Tibial nerve (tissue), 4 donors: Measurements from ENCODE around the gene ATOSB. TPM values are rescaled to one million over a fixed set of nuclear protein-coding genes. Genes with fewer than 3 reads are reported as not detected.

Source experiments
- DNase-seq, 2 donors: peaks; one replicate each; pipeline ENCODE4 v3.0.0-alpha.2; 2019; ENCODE audit warnings: low spot score in 2 of 2
- H3K27ac ChIP-seq, 4 donors: fragments of 200-600 bp; sonication (generic) in 3 of 4; one replicate each; pipeline ENCODE4 v1.5.1; 2017 to 2019; ENCODE audit warnings: mild to moderate bottlenecking in 1 of 4
- H3K27me3 ChIP-seq, 2 donors: fragments of 200-600 bp; sonication (generic) in 1 of 2; one replicate each; pipeline versions ENCODE4 v1.5.1 to v1.6.0; 2017 to 2019
- H3K36me3 ChIP-seq, 3 donors: fragments of 200-600 bp; sonication (generic); one replicate each; pipeline ENCODE4 v1.5.1; 2018 to 2019
- H3K4me1 ChIP-seq, 4 donors: fragments of 200-600 bp; sonication (generic) in 3 of 4; one replicate each; pipeline ENCODE4 v1.5.1; 2017 to 2019
- H3K4me3 ChIP-seq, 4 donors: fragments of 200-600 bp; sonication (generic) in 3 of 4; one replicate each; pipeline ENCODE4 v1.5.1; 2017 to 2019; ENCODE audit warnings: mild to moderate bottlenecking in 1 of 4, moderate library complexity in 1 of 4
- H3K9me3 ChIP-seq, 4 donors: fragments of 200-600 bp; sonication (generic) in 3 of 4; one replicate each; pipeline ENCODE4 v1.5.1; 2017 to 2019
- EP300 ChIP-seq, 2 donors: sonication (generic); formaldehyde crosslinking; IDR thresholded peaks; one replicate each; pipeline ENCODE4 v1.6.1; 2017; ENCODE audit warnings: antibody characterized with exemption in 2 of 2, mild to moderate bottlenecking in 1 of 2
- POLR2A ChIP-seq, 2 donors: fragments of 450-650 bp; IDR thresholded peaks; one replicate each; pipeline ENCODE4 v1.6.1; 2017; ENCODE audit warnings: antibody characterized with exemption in 2 of 2, mild to moderate bottlenecking in 2 of 2, moderate library complexity in 2 of 2
- WGBS, 2 donors: methylation state at CpG; one replicate each; pipeline ENCODE4 v1.1.5; 2018; 5-methylcytosine and 5-hydroxymethylcytosine counted together
- total RNA-seq, 4 donors: library from RNA; depleted of rRNA; stranded (reverse); fragments of >200 nt; gene quantifications; one replicate each; pipeline ENCODE4 v1.1.0, GENCODE V29; 2016
- TF ChIP-seq, protein P1 (sequence below), 5 experiments: fragments of 200-600 bp in 3 of 5; fragments of 450-650 bp in 2 of 5; sonication (generic) in 3 of 5; IDR thresholded peaks; one replicate each; pipeline ENCODE4 v1.5.1; 2016 to 2019; ENCODE audit warnings: antibody characterized with exemption in 5 of 5, mild to moderate bottlenecking in 3 of 5, moderate library complexity in 2 of 5

ATOSB gene
- total RNA-seq, 4 donors from 2014 or later: 13.3 to 19.5 (median 14.7) TPM

DNA sequence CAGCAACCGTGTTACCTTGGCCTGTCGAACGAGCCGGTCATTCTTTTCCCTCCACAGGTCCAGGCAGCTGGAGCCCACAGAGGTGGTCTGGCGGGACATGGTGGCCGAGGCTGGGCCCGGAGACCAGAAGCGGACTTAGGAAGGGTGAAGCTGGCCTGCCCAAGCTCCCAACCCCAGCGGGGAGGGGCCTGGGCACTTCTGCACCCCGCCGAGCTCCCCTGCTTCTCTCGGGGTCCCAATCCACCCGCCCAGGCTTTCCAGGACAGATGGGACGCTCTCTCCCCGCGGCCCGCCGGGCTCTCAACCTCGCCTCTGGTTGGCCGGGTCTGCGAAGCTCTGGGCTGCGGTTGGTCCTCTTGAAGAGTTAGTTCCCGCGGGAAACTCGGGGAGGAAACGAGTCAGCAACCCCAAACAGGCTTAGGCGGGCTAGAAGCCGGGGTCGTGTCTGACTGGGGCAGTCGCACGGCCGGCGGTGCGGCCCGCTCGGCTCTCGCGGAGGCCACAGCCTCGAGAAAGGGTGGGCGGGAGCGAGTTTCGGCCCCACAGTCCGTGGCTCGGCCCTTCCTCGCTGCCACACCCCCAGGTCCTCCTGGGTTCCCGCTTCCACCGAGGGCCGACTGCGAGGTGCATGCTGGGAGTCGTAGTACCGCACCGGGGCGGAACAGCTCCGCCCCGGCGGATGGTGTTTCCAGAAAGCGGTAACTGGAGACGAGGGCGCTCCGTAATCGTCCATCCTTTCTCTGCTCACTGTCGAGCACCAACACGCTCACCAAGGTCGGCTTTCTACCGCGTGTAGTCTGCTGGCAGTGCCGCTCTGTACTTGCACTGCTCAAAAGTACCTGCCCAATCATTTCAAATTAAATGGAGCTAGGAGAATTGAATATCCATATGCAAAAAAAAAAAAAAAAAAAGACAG is 36.0 kb downstream of the ATOSB start, which contains the start of gene FANCG:
FANCG (minus strand) TSS at position 517 of the 916 bp plus-strand sequence; CDS start at position 99, 418 bp downstream.
- H3K9me3 ChIP-seq: no peaks in the 10 kb centered on the region
- H3K4me1 ChIP-seq: peaks cover 0 to 23% (median 11%) of the 10 kb centered on the region in 4 donors
- DNase-seq: peak; percentile 69 to 79
- no peaks in the 10 kb centered on the region for H3K27me3 ChIP-seq
- peak; percentile 37 to 84 for TF ChIP-seq EP300 (IDR thresholded peaks at IDR 0.05)
- peak in 1 of 2 donors; percentile 47 for TF ChIP-seq POLR2A (IDR thresholded peaks at IDR 0.05)
- TF ChIP-seq, protein P1, sequence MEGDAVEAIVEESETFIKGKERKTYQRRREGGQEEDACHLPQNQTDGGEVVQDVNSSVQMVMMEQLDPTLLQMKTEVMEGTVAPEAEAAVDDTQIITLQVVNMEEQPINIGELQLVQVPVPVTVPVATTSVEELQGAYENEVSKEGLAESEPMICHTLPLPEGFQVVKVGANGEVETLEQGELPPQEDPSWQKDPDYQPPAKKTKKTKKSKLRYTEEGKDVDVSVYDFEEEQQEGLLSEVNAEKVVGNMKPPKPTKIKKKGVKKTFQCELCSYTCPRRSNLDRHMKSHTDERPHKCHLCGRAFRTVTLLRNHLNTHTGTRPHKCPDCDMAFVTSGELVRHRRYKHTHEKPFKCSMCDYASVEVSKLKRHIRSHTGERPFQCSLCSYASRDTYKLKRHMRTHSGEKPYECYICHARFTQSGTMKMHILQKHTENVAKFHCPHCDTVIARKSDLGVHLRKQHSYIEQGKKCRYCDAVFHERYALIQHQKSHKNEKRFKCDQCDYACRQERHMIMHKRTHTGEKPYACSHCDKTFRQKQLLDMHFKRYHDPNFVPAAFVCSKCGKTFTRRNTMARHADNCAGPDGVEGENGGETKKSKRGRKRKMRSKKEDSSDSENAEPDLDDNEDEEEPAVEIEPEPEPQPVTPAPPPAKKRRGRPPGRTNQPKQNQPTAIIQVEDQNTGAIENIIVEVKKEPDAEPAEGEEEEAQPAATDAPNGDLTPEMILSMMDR (IDR thresholded peaks at IDR 0.05): no peak
- H3K36me3 ChIP-seq: peaks cover 0 to 25% (median 0%) of the 10 kb centered on the region in 3 donors
- 0 to 1% methylated on average over 42 to 55 of the region's 67 CpGs for WGBS, 2 donors
- peak within 1 kb of the TSS; percentile 62 to 93 (median 76) for H3K4me3 ChIP-seq
- peak within 1 kb of the TSS; percentile 61 to 89 (median 70) for H3K27ac ChIP-seq

GRCh38 chr9:35079041-35079425 is 36.6 kb downstream of the ATOSB start:
- Histone ChIP-seq H3K27me3 (no peaks in the 10 kb centered on the region), H3K4me1 (peaks cover 0 to 23% (median 11%) of the 10 kb centered on the region in 4 donors), H3K4me3 (peak overlapping the region; percentile 62 to 93 (median 76)), H3K9me3 (no peaks in the 10 kb centered on the region), H3K27ac (peak overlapping the region; percentile 61 to 89 (median 70)), H3K36me3 (peaks cover 0 to 30% (median 0%) of the 10 kb centered on the region in 3 donors)
- WGBS, 2 donors: 1 to 6% methylated on average over 9 to 10 of the region's 10 CpGs
- TF ChIP-seq EP300 (IDR thresholded peaks at IDR 0.05): no peak
- no peak for DNase-seq

DNA sequence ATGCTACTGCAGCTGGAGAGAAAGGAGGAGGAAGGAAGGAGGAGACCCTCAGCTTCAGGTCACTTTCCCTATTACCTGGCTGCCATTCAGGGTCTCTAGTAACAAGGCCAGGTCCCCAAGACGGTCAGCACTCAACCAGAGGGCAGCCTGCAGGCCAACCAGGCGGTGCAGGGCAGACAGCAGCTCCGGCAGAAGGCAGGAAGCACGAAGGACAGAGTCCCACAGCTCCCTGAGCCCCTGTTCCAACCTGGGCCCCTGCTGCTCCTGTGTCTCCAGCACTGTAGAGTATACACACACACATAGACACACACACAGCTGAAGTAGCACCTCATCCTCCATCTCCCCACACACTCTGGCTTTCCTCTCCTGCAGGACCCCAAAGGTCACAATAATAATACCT is 37.6 kb downstream of the ATOSB start:
- H3K4me3 ChIP-seq: no peak overlapping the region
- no peak overlapping the region for H3K27ac ChIP-seq
- no peak for DNase-seq
- peaks cover 0 to 34% (median 0%) of the 10 kb centered on the region in 3 donors for H3K36me3 ChIP-seq
- 43 to 49% methylated on average over 4 of the region's 4 CpGs for WGBS, 2 donors
- H3K4me1 ChIP-seq: peaks cover 0 to 26% (median 12%) of the 10 kb centered on the region in 4 donors
- H3K27me3 ChIP-seq: no peaks in the 10 kb centered on the region
- no peaks in the 10 kb centered on the region for H3K9me3 ChIP-seq
- TF ChIP-seq, protein P1 (IDR thresholded peaks at IDR 0.05): no peak

DNA sequence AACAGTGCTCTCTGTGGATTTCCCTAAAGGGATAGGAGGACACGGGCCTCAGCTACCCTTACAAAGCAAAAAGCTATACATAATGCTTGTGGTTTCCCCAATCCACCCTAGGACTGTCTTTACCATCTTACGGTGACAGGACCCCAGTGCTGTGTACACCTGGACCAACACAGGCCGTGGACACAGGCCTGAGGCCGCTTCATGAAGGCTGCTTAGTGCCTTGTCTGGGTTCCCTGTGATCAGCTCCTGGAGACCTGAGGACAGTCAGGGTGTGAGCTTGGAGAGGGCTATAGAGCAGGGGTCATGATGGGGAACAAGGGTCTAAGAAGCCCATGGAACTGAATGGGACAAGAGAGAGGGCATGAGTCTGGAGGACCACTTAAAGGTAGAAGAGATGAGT is 38.8 kb downstream of the ATOSB start:
- TF ChIP-seq POLR2A (IDR thresholded peaks at IDR 0.05) (no peak), EP300 (IDR thresholded peaks at IDR 0.05) (no peak)
- TF ChIP-seq, protein P1 (IDR thresholded peaks at IDR 0.05): no peak
- WGBS, 2 donors: 89 to 93% methylated on average over 3 to 4 of the region's 4 CpGs
- Histone ChIP-seq H3K9me3 (no peaks in the 10 kb centered on the region), H3K36me3 (peaks cover 0 to 34% (median 0%) of the 10 kb centered on the region in 3 donors), H3K27me3 (no peaks in the 10 kb centered on the region), H3K4me3 (no peak overlapping the region), H3K4me1 (peaks cover 0 to 30% (median 13%) of the 10 kb centered on the region in 4 donors), H3K27ac (no peak overlapping the region)
- DNase-seq: no peak

GRCh38 chr9:35075358-35075757 is 40.3 kb downstream of the ATOSB start:
- WGBS, 2 donors: 90 to 95% methylated on average over 3 to 4 of the region's 4 CpGs
- no peak for DNase-seq
- no peaks in the 10 kb centered on the region for H3K27me3 ChIP-seq
- TF ChIP-seq EP300 (IDR thresholded peaks at IDR 0.05) (no peak), POLR2A (IDR thresholded peaks at IDR 0.05) (no peak)
- TF ChIP-seq, protein P1 (IDR thresholded peaks at IDR 0.05): no peak
- H3K36me3 ChIP-seq: peaks cover 0 to 34% (median 0%) of the 10 kb centered on the region in 3 donors
- no peaks in the 10 kb centered on the region for H3K9me3 ChIP-seq
- no peak overlapping the region for H3K4me3 ChIP-seq
- H3K4me1 ChIP-seq: peaks cover 0 to 33% (median 17%) of the 10 kb centered on the region in 4 donors
- H3K27ac ChIP-seq: no peak overlapping the region
